Measurements from ENCODE around the gene DUSP23.

DUSP23 gene

DNA sequence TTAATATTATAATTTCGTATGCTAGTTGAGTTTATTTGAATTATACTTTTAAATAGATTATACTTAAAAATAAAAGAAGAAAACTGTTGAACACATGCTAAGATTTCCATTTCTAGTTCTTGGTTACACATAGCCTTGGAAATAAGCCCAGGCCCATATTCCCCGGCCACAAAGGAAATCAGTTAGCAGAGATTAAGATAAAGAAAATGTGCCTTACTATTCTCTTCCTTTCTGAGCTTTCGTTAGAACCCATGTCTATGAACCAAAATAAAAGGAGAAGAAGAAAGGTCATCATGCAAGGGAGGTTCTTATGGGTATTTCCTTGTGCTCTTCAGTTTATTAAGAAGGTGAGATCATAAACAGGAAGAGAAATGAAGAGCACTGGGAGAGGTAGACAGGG lies 34.1 kb upstream of the DUSP23 start:
- no peak for TF ChIP-seq EZH2 (IDR thresholded peaks at IDR 0.05; ENCODE audit: borderline replicate concordance, low read length)
- TF ChIP-seq, protein P1, sequence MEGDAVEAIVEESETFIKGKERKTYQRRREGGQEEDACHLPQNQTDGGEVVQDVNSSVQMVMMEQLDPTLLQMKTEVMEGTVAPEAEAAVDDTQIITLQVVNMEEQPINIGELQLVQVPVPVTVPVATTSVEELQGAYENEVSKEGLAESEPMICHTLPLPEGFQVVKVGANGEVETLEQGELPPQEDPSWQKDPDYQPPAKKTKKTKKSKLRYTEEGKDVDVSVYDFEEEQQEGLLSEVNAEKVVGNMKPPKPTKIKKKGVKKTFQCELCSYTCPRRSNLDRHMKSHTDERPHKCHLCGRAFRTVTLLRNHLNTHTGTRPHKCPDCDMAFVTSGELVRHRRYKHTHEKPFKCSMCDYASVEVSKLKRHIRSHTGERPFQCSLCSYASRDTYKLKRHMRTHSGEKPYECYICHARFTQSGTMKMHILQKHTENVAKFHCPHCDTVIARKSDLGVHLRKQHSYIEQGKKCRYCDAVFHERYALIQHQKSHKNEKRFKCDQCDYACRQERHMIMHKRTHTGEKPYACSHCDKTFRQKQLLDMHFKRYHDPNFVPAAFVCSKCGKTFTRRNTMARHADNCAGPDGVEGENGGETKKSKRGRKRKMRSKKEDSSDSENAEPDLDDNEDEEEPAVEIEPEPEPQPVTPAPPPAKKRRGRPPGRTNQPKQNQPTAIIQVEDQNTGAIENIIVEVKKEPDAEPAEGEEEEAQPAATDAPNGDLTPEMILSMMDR (IDR thresholded peaks at IDR 0.05; ENCODE audit: low read length) = no peak

DNA sequence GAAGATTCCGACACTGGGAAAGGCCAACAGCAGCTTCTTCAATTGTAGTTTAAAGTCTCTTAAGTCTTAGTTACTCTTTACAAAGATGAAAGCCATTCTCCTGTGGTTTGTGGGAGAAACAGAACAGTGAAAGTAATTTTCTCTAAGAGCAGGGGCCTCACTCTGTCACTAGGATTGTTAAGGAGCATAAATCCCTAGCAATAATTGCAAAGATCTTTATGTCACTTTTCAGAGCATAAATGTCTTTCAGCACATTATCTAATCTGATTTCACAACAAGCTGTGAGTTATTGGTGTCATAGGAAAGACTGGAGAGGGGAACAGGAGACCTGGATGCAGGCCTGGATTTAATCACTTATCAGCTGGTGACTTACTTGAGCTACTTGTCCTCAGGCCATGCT lies 32.4 kb upstream of the DUSP23 start:
- TF ChIP-seq, protein P1 (IDR thresholded peaks at IDR 0.05; ENCODE audit: low read length) = no peak
- TF ChIP-seq EZH2 (IDR thresholded peaks at IDR 0.05; ENCODE audit: borderline replicate concordance, low read length) = no peak
- Histone ChIP-seq H3K4me3 (ENCODE audit: low read depth, low read length, poor library complexity, severe bottlenecking) (no peak overlapping the region), H3K27me3 (ENCODE audit: insufficient read depth, low read length) (no peaks in the 10 kb centered on the region), H3K9ac (ENCODE audit: low read length) (no peak overlapping the region), H3K4me2 (ENCODE audit: low read length) (no peak overlapping the region), H3K4me1 (ENCODE audit: insufficient read depth, low read length, severe bottlenecking) (no peaks in the 10 kb centered on the region), H3F3A (ENCODE audit: insufficient read depth, low read length) (no peaks in the 10 kb centered on the region), H3K79me2 (ENCODE audit: insufficient read depth, low read length) (no peaks in the 10 kb centered on the region), H4K20me1 (ENCODE audit: insufficient read depth, low read length) (no peaks in the 10 kb centered on the region), H3K27ac (ENCODE audit: low read depth, low read length, poor library complexity, severe bottlenecking) (no peak overlapping the region), H3K9me2 (ENCODE audit: low read depth, low read length) (no peaks in the 10 kb centered on the region), H3K36me3 (ENCODE audit: insufficient read depth, low read length) (no peaks in the 10 kb centered on the region), H2AFZ (ENCODE audit: low read length) (no peak overlapping the region), H3K9me3 (ENCODE audit: low read length) (no peaks in the 10 kb centered on the region)

More for the DNA sequence above, 34.1 kb upstream of the DUSP23 start:
- no peak overlapping the region for H3K4me3 ChIP-seq (ENCODE audit: low read depth, low read length, poor library complexity, severe bottlenecking)
- H3K36me3 ChIP-seq (ENCODE audit: insufficient read depth, low read length) = no peaks in the 10 kb centered on the region
- H3F3A ChIP-seq (ENCODE audit: insufficient read depth, low read length) = no peaks in the 10 kb centered on the region
- no peak overlapping the region for H2AFZ ChIP-seq (ENCODE audit: low read length)
- no peaks in the 10 kb centered on the region for H3K79me2 ChIP-seq (ENCODE audit: insufficient read depth, low read length)
- H3K9ac ChIP-seq (ENCODE audit: low read length) = no peak overlapping the region
- no peak overlapping the region for H3K27ac ChIP-seq (ENCODE audit: low read depth, low read length, poor library complexity, severe bottlenecking)
- H3K27me3 ChIP-seq (ENCODE audit: insufficient read depth, low read length) = no peaks in the 10 kb centered on the region
- H3K4me2 ChIP-seq (ENCODE audit: low read length) = no peak overlapping the region
- no peaks in the 10 kb centered on the region for H3K9me2 ChIP-seq (ENCODE audit: low read depth, low read length)
- H3K9me3 ChIP-seq (ENCODE audit: low read length) = no peaks in the 10 kb centered on the region
- no peaks in the 10 kb centered on the region for H3K4me1 ChIP-seq (ENCODE audit: insufficient read depth, low read length, severe bottlenecking)
- no peaks in the 10 kb centered on the region for H4K20me1 ChIP-seq (ENCODE audit: insufficient read depth, low read length)

DNA sequence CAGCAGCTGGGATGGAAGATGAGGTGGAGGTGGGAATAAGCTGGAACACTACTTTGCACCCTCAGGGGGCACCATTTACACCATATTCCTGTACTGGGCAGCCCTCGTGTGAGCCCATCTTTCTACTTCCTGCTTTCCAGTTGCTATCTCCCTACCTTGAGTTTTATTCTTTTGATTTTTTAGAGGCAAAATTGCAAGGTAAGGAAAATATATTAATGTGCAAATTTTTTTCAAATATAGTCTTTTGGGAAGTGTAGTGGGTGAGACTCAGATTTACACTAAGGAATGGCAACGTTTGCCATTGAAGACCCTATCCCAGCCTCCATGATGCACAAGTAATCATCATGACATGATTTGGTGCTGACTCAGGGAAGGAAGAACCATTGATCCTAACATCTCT lies 31.1 kb upstream of the DUSP23 start:
- H3K36me3 ChIP-seq (ENCODE audit: insufficient read depth, low read length) = no peaks in the 10 kb centered on the region
- H3K9me2 ChIP-seq (ENCODE audit: low read depth, low read length) = no peaks in the 10 kb centered on the region
- no peaks in the 10 kb centered on the region for H3F3A ChIP-seq (ENCODE audit: insufficient read depth, low read length)
- no peaks in the 10 kb centered on the region for H3K9me3 ChIP-seq (ENCODE audit: low read length)
- no peak overlapping the region for H3K9ac ChIP-seq (ENCODE audit: low read length)
- no peak overlapping the region for H3K4me3 ChIP-seq (ENCODE audit: low read depth, low read length, poor library complexity, severe bottlenecking)
- H3K4me2 ChIP-seq (ENCODE audit: low read length) = no peak overlapping the region
- no peaks in the 10 kb centered on the region for H3K27me3 ChIP-seq (ENCODE audit: insufficient read depth, low read length)
- TF ChIP-seq, protein P1 (IDR thresholded peaks at IDR 0.05; ENCODE audit: low read length) = no peak
- no peak for TF ChIP-seq EZH2 (IDR thresholded peaks at IDR 0.05; ENCODE audit: borderline replicate concordance, low read length)
- no peaks in the 10 kb centered on the region for H3K79me2 ChIP-seq (ENCODE audit: insufficient read depth, low read length)
- H4K20me1 ChIP-seq (ENCODE audit: insufficient read depth, low read length) = no peaks in the 10 kb centered on the region
- no peaks in the 10 kb centered on the region for H3K4me1 ChIP-seq (ENCODE audit: insufficient read depth, low read length, severe bottlenecking)
- H3K27ac ChIP-seq (ENCODE audit: low read depth, low read length, poor library complexity, severe bottlenecking) = no peak overlapping the region
- no peak overlapping the region for H2AFZ ChIP-seq (ENCODE audit: low read length)

Data from OCI-LY1 (cell line).